Amygdala (tissue), 56 donors: ENCODE measurements around the gene SNAP25.

Experiments used
- DNase-seq, 56 donors: peaks; one replicate each; lab custom pipeline; 2025; lab: John Stamatoyannopoulos, UW

SNAP25 gene

GRCh38 chr20:10300582-10301446 is 82.2 kb downstream of the SNAP25 start:
- DNase-seq: no peak

DNA sequence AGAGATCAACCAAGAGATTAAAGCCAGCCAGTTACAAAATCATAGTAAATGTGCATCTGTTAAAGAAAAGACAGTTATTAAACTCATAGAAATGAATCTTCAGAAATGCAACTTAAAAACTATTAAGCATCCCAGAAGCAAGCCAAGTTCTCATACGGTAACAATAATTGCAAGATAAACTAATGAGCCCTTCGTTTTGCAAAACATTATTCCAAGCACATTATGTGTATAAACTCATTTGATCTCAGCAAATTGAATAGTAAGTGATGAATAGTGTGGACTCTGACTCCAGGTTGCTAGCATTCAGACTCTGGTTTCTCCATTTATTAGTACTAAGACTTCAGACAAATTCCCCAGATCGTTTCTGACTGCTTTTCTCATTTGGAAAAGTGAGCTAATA is 85.2 kb downstream of the SNAP25 start:
- no peak for DNase-seq

- no peak for DNase-seq
Observed at GRCh38 chr20:10304471-10305046, 85.9 kb downstream of the SNAP25 start.

DNA sequence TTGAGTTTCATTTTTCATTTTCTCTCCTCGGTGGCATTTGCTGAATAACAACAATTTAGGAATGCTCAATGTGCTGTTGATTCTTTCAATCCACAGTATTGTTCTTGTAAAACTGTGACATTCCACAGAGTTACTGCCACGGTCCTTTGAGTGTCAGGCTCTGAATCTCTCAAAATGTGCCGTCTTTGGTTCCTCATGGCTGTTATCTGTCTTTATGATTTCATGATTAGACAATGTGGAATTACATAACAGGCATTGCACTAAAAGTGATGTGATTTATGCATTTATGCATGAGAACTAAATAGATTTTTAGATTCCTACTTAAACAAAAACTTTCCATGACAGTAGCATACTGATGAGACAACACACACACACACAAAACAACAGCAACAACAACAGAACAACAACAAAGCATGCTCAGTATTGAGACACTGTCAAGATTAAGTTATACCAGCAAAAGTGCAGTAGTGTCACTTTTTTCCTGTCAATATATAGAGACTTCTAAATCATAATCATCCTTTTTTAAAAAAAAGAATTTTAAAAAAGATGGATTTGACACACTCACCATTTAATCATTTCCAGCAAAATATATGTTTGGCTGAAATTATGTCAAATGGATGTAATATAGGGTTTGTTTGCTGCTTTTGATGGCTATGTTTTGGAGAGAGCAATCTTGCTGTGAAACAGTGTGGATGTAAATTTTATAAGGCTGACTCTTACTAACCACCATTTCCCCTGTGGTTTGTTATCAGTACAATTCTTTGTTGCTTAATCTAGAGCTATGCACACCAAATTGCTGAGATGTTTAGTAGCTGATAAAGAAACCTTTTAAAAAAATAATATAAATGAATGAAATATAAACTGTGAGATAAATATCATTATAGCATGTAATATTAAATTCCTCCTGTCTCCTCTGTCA is 88.1 kb downstream of the SNAP25 start:
- DNase-seq: no peak

DNA sequence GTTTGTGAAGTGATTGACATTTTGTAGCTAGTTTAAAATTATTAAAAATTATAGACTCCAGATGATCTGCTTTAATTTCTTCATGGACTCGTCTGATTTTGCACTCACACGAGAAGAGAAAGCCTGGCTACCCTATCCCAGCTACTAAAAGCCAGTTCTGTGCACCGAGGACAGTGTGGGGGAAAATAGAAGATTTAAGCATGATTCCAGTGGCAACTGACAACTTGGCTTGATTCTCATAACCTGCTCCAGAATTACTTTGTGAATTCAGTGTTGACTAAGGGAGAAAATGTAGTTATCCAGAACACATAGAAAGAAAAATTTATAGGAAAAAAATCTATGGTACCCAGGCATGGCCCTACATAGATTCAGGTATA is 88.7 kb downstream of the SNAP25 start:
- no peak for DNase-seq

- no peak for DNase-seq
Observed at GRCh38 chr20:10308652-10309051, 90.0 kb downstream of the SNAP25 start.

GRCh38 chr20:10309326-10309725 is 90.7 kb downstream of the SNAP25 start:
- DNase-seq: no peak

GRCh38 chr20:10312111-10312510 is 93.5 kb downstream of the SNAP25 start:
- no peak for DNase-seq

- DNase-seq: peak in 2 of 56 donors; percentile 4 to 16
Observed at GRCh38 chr20:10313215-10313614, 94.6 kb downstream of the SNAP25 start.

- DNase-seq: no peak
Observed at GRCh38 chr20:10313701-10314100, 95.1 kb downstream of the SNAP25 start.

DNA sequence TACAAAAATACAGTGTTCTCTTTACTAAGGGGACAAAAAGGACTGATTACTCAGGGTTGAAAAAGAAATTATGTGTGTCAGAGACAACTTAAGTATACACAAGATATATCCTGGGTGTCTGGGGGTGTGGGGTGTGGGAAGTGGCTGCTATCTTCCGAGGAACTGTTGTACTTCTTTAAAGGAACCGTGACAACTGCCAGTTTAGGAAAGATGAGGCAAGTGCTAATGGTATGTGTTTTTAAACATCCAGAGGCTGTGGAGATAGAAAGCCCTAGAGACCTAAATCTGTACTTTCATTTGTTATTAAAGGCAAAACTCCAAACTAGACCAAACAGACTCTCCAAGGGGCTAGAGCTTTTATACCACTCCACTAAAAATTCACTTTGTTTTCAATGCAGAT is 95.6 kb downstream of the SNAP25 start:
- peak in 10 of 56 donors; percentile 7 to 59 (median 21) for DNase-seq

DNA sequence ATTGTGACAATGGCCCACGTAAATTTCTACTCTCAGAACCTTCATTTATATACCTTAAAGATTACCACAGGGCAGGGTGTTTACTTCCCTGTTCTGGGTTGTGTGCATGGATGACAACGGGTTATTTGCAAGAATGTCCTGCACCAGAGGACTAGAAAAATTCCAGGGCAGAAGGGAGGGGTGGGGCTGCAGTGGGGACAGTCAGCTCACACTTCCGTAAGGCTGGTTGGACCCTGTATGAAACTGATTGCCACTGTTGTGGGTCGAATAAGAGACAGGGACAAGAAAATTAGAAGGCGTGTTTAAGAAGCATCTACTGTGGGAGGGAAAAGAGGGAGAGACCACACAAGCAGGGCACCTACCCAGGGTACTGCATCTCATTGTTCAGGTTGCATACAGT is 96.5 kb downstream of the SNAP25 start:
- DNase-seq: no peak

DNA sequence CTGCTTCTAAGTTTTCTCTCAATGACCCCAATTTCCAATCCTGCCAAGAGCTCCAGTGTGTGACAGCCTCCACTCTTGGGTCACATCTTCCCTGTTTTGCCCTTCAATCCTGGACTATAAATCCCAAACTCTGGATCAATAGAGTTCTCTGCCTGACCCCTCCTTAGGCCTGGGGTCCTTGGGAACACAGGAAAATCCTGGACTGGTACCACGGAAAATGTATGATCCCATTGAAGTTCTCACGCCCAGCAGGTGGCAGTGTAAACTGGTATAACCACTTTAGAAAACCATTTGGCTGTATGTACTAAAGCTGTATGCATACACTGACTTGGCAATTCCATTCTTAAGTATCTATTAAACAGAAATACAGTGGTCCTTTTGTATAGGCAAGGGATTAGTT is 98.0 kb downstream of the SNAP25 start:
- no peak for DNase-seq

- DNase-seq: no peak
Observed at GRCh38 chr20:10318291-10319024, 99.8 kb downstream of the SNAP25 start.

DNA sequence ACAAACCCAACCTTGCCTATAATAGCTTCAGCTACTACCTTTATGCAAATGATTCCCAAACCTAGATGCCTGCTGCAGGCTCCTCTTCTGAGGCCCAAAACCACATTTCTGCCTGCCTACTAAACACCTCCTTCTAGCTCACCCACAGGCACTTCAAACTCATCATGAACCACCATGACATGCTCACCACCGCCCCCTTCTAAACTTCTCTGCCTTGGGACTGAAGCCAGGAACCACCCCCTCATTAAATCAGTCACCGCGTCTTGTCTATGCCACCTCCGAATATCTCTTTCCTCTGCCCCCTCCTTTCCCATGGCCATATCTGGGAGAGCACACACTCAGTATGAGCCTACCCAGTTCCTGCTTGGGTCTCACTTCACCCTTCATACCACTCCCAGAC is 101.2 kb downstream of the SNAP25 start:
- peak in 23 of 56 donors; percentile 16 to 82 (median 33) for DNase-seq

- DNase-seq: no peak
Observed at GRCh38 chr20:10321138-10321717, 102.6 kb downstream of the SNAP25 start.

- DNase-seq: peak in 1 of 56 donors; percentile 23
Observed at GRCh38 chr20:10322073-10323012, 103.7 kb downstream of the SNAP25 start.

GRCh38 chr20:10323729-10324128 is 105.1 kb downstream of the SNAP25 start:
- no peak for DNase-seq
